Stomach smooth muscle (tissue), 2 donors: ENCODE measurements around the gene GPR179.
"Not testable (repeated sequence)": the region's sequence is repeated elsewhere in the genome, so short reads cannot be mapped to it uniquely, and the experiment has no call there.

Source experiments
- H3K27ac ChIP-seq: one replicate; pipeline ENCODE4 v1.7.0; 2013; ENCODE audit warnings: mild to moderate bottlenecking, low read length, inconsistent platforms
- H3K27me3 ChIP-seq, 2 donors: one replicate each; pipeline ENCODE4 v1.7.0; 2013; ENCODE audit warnings: low read length in 2 of 2; ENCODE audit not compliant: insufficient read depth in 2 of 2, control insufficient read depth in 1 of 2
- H3K36me3 ChIP-seq, 2 donors: one replicate each; pipeline ENCODE4 v1.7.0; 2013; ENCODE audit warnings: low read length in 2 of 2; ENCODE audit not compliant: control insufficient read depth in 2 of 2, insufficient read depth in 2 of 2
- H3K4me1 ChIP-seq: one replicate; pipeline ENCODE4 v1.7.0; 2013; ENCODE audit warnings: low read length; ENCODE audit not compliant: control insufficient read depth, insufficient read depth
- H3K4me3 ChIP-seq, 2 donors: one replicate each; pipeline ENCODE4 v1.7.0; 2013; ENCODE audit warnings: low read length in 2 of 2
- H3K9ac ChIP-seq, 2 donors: one replicate each; pipeline ENCODE4 v1.7.0; 2013; ENCODE audit warnings: low read length in 2 of 2, mild to moderate bottlenecking in 1 of 2
- H3K9me3 ChIP-seq, 2 donors: one replicate each; pipeline ENCODE4 v1.7.0; 2013; ENCODE audit warnings: low read length in 2 of 2; ENCODE audit not compliant: control insufficient read depth in 2 of 2
- donor health status: healthy.
- donor health status: Pancreatic carcinoma.

The GPR179 gene

GRCh38 chr17:38317081-38317480 is 26.7 kb downstream of the GPR179 start:
- H3K36me3 ChIP-seq: peaks cover 14 to 16% of the 10 kb centered on the region in 2 donors

GRCh38 chr17:38315497-38315896 is 28.3 kb downstream of the GPR179 start:
- Histone ChIP-seq H3K9me3 (no peaks in the 10 kb centered on the region), H3K27me3 (no peaks in the 10 kb centered on the region), H3K9ac (no peak overlapping the region), H3K4me1 (no peaks in the 10 kb centered on the region), H3K4me3 (no peak overlapping the region), H3K36me3 (peaks cover 8 to 9% of the 10 kb centered on the region in 2 donors), H3K27ac (no peak overlapping the region)

More at GRCh38 chr17:38317081-38317480, 26.7 kb downstream of the GPR179 start:
- Histone ChIP-seq H3K9ac (no peak overlapping the region), H3K27ac (no peak overlapping the region), H3K4me3 (no peak overlapping the region), H3K27me3 (no peaks in the 10 kb centered on the region), H3K9me3 (no peaks in the 10 kb centered on the region), H3K4me1 (no peaks in the 10 kb centered on the region)

DNA sequence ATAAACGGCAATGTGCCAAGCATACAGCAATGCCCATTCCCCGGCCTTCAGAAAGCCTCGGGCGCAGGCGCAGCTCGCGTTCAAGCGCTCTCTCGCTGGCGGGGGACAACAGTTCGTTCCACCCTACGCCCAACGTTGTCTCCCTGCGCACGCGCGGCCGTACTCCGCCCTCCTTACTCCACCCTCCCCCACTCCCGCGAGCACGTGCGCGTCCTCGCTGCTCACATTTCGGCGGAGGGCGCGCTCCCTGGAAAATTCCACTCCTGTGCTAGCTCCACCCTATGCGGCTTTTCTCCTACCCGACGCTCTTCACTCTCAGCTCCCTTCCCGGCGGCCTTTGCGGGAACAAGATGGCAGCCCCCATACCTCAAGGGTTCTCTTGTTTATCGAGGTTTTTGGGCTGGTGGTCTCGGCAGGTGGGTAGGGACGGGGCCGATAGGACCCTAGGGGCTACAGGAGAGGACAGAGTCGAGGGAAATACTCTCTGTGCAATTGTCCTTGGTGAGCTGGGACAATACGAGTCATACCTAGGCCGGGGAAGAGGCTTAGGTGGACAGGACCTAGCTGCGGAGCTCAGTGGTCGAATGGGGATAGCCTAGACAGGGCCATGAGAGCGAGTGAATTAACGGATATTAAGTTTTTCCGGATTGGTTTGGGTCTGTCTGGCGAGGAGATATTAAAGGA is 46.8 kb downstream of the GPR179 start, which contains the start of gene MRPL45:
MRPL45 (plus strand) TSS at position 335 of the 684 bp plus-strand sequence; CDS start at position 351, 16 bp downstream.
- H3K36me3 ChIP-seq, H3K4me1 ChIP-seq, H3K27me3 ChIP-seq, H3K9me3 ChIP-seq: not testable (repeated sequence)
- Histone ChIP-seq H3K27ac (peak within 1 kb of the TSS; percentile 67), H3K9ac (peak within 1 kb of the TSS; percentile 73), H3K4me3 (peak within 1 kb of the TSS; percentile 66 to 78)

DNA sequence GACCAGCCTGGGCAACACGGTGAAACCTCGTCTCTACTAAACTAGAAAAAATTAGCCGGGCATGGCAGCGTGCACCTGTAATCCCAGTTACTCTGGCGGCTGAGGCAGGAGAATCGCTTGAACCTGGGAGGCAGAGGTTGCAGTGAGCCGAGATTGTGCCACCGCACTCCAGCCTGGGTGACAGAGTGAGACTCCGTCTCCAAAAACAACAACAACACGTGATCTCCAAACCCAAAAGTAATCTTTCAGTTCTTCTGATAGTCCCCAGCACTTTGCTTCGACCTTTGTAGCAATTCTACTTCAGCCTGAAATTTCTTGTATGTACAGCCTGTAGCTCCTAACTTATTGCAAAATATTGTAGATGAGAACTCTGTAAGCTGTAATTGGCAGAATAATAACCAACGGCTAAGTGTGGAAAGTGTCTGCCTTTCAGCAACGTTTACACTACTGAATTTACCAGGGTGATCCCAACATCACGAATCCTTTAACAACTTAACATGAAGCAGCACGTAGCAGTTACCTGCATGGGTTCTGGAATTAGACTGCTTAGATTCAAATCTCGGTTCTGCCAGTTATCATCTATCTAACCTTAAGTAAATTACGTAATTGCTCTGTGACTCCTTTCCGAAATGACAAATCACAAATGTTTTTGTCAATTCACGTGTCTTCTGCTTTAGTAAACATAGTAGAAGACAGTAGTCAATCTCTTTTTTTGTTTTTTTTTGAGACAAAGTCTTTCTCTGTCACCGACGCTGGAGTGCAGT is 48.0 kb downstream of the GPR179 start:
- not testable (repeated sequence) for H3K9me3 ChIP-seq, H3K4me3 ChIP-seq, H3K9ac ChIP-seq, H3K4me1 ChIP-seq, H3K27me3 ChIP-seq, H3K36me3 ChIP-seq
- H3K27ac ChIP-seq: peak overlapping the region; percentile 11

DNA sequence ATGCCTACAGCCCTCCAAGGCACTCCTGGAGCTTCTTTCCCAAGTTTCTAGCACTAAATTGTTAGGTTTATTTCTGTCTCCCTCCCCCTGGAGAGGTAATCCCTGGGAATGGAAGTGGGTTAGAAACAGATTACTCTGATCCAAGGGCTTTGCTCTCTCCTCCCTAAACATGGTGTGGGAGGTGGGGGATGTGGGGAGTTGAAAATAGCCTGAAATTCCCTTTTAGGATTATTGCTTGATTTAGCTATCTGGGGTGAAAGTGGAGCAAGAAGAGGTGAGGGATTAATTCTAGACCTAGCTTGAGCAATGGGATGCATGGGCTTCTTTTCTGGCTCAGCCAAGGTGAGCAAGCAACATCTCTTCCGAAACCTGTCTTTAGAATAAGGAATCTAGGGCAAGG is 54.0 kb downstream of the GPR179 start:
- not testable (repeated sequence) for H3K36me3 ChIP-seq, H3K4me1 ChIP-seq, H3K4me3 ChIP-seq

DNA sequence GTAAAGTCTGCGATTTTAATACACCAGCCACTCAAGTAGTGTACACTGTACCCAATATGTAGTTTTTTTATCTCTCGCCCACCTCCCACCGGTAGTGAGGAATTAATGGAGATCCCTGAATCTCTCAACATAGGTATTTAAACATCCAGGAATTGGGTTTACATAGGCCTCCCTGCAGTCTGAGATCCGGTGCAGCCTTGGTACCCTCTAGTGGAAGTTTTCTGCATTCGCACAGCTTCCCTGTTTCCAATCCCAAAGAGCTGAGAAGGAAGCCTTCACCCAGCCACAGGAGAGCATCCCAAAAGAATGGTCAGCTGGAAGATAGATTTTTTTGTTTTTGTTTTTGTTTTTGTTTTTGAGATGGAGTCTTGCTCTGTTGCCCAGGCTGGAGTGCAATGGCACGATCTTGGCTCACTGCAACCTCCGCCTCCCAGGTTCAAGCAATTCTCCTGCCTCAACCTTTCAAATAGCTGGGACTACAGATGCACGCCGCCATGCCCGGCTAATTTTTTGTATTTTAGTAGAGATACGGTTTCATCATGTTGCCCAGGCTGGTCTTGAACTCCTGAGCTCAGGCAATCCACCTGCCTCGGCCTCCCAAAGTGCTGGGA is 55.4 kb downstream of the GPR179 start:
- not testable (repeated sequence) for H3K27me3 ChIP-seq, H3K27ac ChIP-seq, H3K4me3 ChIP-seq, H3K9me3 ChIP-seq, H3K36me3 ChIP-seq, H3K4me1 ChIP-seq, H3K9ac ChIP-seq

More for the DNA sequence above, 54.0 kb downstream of the GPR179 start:
- not testable (repeated sequence) for H3K27me3 ChIP-seq, H3K9ac ChIP-seq, H3K27ac ChIP-seq, H3K9me3 ChIP-seq

DNA sequence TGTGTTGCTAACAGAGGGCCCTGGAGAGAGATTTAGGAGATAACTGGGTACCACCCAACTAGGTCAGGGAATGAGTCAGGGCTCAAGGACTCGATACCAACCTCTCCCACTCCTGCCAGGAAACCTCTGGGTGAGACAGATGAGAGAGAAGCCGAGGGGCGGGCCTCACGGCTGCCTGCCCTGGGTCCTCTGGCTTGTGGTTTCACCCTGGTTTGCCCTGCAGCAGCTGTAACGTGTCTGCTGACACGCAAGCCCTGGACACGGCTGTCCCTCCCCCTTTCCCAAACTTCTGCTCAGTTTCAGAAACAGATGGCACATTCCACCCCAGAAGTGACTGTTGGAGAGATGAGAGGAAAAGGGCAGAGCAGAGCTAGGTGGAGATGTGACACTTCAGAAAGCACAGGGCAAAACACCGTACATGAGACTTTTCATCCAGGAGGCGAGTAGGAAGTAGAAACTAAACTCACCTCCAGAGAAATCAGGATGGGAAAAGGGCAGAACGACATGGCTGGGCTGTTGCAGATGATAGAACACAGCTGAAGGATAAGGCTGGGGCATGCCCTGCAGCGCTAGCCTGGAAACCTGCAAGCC is 57.2 kb downstream of the GPR179 start:
- not testable (repeated sequence) for H3K36me3 ChIP-seq, H3K27me3 ChIP-seq, H3K27ac ChIP-seq, H3K9me3 ChIP-seq, H3K4me1 ChIP-seq, H3K9ac ChIP-seq
- H3K4me3 ChIP-seq: peak overlapping the region in 1 of 2 donors; percentile 44

DNA sequence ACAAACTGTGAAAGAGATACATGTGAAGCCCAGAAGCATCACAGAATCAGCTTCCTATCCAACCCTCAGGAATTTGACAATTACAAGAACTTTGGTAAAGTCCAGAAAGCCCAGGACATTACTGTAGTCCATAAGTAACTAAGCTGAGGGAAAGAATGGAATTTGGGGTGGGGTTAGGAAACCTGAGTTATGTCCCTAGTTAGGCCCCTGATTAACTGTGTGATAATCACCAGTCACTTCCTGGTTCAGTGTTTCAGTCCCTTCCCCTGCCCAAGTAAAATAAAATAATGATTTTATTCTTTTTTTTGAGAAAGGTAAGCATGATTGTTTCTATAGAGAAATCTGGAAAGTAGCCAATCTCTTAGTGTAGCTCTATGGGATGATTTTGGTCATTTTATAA is 57.8 kb downstream of the GPR179 start:
- H3K4me3 ChIP-seq, H3K9me3 ChIP-seq, H3K4me1 ChIP-seq, H3K36me3 ChIP-seq, H3K27ac ChIP-seq, H3K27me3 ChIP-seq, H3K9ac ChIP-seq: not testable (repeated sequence)
